Activated CD4-positive, alpha-beta T cell treated with anti-CD3 and anti-CD28 coated beads, Interleukin-2, amount 50 U/mL, for 16 hours (primary cell): ENCODE results near the gene MARK3.
"Not testable (repeated sequence)": the region's sequence is repeated elsewhere in the genome, so short reads cannot be mapped to it uniquely, and the experiment has no call there.

Source experiments
- DNase-seq: peaks from one replicate; pipeline ENCODE4 v3.0.0-alpha.2; 2020

Gene MARK3

GRCh38 chr14:103495854-103496253 lies 110.6 kb downstream of the MARK3 start:
- no peak for DNase-seq

- no peak for DNase-seq
Measured at GRCh38 chr14:103496776-103497175, 111.6 kb downstream of the MARK3 start.

DNA sequence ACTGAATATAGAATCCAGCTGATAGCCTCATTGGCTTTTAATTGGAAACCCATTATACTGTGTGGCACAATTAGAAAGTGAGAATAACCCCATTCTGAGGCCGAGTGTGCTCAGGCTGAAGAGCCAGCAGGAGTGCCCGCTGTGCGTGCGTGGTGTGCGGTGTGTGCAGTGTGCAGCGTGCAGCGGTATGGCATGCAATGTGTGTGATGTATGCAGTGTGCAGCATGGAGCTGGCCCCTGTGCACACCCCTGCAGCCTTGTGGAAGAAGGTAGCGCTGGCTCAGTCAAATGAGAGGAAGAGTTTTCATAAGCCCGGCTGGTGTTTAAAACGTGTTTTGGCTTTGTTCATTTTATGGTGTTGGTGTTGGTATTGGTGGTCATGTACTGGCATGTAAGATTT lies 114.5 kb downstream of the MARK3 start:
- no peak for DNase-seq

- peak; percentile 78 for DNase-seq
Measured at GRCh38 chr14:103500148-103500990, 115.2 kb downstream of the MARK3 start.

DNA sequence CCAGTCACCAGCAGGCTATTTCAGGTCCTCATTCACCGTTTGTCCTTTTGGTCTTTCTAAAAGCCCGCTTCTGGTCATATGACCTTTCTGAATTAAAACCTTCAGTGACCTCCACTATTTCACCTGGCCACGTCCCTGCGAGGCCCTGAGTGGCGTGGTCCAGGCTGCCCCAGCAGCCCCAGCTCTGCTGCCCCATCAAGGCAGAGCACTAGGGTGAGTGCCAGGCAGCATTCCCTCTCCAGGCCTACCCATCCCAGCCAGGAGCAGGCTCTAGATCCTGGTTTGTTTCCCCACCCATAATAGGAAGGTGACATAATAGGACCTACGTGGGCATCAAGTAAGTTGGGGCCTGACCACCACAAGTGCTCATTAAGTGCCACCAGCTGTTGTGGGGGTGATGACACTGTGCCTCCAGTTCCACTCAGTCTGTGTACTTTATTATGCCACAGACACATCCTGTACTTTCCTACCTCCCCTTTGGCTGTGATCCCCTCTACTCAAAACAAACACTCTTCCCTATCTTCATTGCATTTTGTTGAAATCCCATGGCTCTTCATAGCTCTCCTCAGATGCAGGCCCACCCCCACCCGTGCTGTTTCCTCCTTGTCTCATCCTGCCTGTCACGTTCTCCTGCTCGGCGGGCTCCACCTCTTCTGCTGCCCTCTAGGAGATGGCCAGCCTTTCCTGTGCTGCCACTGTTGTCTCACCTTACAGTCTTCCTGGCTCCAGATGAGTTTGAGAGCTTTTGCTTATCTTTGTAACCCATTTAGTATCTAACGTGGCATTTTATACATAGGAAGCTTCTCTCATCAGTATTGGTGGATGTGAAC lies 116.0 kb downstream of the MARK3 start:
- no peak for DNase-seq

DNA sequence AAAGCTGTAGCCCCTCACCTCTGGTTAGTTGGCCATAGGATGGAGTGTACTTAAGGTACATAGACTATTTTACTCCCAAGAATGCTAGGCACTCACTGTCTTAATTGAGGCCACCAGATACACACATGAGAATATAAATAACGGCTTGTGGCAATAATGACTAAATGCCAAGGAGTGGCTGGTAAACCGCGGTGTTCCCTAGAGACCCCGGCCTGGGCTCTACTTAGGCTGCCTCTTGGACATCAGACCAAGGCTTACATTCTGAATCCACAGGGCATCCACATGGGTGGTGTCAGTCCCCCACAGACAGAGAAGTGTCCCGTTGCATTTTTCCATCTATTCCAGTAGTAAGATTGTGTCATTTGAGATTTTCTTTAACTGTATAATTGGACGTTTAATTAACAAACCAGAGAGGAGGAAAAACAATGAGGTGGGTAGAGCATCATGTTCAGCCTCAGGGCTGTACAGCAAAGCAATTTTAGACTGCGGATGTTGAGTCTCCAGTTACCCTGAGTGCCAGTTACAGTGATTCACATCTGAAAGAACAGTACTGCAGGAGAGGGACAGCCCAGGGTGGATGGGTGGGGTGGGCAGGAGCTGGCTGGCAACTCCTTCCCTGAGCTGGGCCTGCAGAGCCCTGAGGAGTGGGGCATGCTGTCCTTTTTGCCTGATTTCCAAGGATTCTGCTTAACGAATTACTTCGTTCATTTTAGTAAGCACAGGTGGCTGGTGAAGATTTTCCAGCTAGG lies 116.9 kb downstream of the MARK3 start:
- no peak for DNase-seq

DNA sequence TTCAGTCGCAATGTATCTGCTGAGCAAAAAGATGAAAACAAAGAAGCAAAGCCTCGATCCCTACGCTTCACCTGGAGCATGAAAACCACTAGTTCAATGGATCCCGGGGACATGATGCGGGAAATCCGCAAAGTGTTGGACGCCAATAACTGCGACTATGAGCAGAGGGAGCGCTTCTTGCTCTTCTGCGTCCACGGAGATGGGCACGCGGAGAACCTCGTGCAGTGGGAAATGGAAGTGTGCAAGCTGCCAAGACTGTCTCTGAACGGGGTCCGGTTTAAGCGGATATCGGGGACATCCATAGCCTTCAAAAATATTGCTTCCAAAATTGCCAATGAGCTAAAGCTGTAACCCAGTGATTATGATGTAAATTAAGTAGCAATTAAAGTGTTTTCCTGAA lies 117.7 kb downstream of the MARK3 start:
- DNase-seq = no peak

GRCh38 chr14:103503296-103503695 lies 118.1 kb downstream of the MARK3 start:
- DNase-seq = no peak

DNA sequence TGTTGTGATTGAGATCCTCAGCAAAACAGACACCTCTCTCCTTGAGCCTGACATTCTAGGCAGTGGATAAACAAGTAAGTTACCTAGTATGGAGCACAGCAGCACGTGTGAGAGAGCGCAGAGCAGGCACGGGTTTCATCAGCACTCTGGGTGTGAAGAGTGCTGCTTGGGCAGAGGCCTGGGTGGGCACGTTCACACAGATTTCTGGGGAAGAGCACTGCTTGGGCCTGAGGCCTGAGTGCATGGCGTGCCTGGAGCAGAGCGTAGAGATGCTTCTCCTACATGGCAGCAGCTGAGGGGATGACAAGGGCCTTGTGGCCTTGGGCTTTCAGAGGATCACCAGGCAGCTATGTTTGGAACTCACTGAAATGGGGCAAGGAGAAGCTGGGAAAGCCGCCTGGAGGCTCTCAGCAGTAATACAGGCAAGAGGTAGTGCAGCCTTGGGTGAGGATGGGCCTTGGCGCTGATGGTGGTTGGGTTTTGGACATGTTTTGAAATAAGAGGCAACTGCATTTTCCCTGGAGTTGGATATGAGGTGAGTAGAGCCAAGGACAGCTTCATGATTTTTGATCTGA lies 119.9 kb downstream of the MARK3 start:
- DNase-seq = no peak

GRCh38 chr14:103507751-103508150 lies 122.5 kb downstream of the MARK3 start:
- DNase-seq = no peak

GRCh38 chr14:103508521-103509329 lies 123.5 kb downstream of the MARK3 start:
- no peak for DNase-seq

DNA sequence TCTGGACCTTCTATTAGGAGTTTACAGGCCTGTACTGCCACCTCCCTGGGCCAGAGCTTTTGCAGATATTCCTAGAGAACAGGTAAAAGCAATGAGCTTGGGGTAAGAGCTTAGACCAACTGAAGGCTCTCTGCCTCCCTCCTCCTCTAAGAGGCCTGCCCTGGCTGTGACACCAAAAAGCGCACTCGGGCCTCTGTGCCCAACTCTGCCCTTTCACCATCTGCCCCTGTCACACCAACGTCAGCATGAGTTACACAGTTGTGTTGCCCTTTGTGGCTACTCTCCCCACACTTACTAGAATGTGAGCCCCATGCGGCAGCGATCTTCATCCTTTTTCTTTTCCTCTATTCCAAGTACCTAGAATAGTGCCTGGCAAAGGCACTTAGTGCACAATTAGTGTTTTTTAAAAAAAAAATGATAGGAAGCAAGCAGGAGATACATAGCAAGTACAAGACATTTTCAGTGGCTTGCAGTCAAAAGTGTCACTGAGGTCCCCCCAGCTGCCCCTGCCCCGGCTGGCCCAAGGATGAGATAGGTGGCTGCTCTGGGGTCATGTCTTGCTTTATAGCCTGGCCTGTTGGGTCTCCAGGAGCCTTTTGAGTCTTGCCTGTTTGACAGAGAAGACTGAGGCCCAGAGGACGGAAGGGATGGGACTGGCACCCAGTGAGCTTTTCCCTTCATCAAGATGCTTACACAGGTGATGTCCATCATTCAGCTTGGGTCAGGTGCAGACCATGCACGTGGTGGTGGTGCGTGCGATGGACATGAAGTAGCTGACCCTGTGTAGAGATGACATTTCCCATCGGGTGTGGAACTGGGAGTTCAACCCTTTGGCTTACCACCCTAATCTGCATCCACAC lies 124.9 kb downstream of the MARK3 start:
- DNase-seq = no peak

DNA sequence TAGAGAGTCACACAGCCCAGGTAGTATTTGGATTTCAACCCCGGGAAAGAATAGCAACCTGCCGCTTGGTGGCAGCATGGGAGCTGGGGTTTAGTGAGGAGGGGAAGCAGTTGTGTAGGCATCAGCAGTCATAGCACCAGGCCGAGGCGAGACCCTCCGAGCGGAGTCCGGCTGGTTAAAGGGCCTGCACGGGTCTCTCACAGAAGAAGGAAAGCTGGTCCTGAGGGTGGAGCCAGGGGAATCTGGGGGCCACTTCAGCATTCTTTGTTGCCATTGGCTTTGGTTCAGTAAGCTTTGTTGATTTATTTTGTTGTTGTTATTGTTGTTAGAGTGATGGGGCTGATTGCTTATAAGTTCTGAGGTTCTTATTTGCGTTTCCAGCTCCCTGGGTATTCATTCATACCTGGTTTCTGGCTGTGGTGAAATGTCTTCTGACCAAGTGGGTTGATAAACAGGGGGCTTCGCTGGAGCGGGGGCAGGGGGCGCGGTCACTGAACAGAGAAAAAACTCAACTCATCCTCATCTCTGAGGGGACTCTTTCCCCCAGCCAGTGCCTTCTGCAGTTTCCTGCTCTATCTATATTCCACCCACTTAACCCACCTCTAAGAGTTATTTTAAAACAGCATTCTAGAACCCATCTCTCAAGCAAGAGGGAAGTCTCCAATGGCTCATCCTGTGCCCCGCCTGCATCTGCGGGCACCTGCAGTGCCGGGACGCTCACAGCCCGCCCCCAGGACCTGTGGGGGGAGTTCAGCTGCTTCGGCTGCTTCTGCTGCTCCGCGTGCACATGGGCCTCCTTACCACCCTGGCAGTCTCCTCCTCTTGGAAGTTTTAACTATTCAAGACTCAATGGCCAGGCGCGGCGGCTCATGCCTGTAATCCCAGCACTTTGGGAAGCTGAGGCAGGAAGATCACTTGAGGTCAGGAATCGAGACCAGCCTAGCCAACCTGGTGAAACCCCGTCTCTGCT lies 125.8 kb downstream of the MARK3 start:
- no peak for DNase-seq

GRCh38 chr14:103512180-103512579 lies 127.0 kb downstream of the MARK3 start:
- DNase-seq = not testable (repeated sequence)

DNA sequence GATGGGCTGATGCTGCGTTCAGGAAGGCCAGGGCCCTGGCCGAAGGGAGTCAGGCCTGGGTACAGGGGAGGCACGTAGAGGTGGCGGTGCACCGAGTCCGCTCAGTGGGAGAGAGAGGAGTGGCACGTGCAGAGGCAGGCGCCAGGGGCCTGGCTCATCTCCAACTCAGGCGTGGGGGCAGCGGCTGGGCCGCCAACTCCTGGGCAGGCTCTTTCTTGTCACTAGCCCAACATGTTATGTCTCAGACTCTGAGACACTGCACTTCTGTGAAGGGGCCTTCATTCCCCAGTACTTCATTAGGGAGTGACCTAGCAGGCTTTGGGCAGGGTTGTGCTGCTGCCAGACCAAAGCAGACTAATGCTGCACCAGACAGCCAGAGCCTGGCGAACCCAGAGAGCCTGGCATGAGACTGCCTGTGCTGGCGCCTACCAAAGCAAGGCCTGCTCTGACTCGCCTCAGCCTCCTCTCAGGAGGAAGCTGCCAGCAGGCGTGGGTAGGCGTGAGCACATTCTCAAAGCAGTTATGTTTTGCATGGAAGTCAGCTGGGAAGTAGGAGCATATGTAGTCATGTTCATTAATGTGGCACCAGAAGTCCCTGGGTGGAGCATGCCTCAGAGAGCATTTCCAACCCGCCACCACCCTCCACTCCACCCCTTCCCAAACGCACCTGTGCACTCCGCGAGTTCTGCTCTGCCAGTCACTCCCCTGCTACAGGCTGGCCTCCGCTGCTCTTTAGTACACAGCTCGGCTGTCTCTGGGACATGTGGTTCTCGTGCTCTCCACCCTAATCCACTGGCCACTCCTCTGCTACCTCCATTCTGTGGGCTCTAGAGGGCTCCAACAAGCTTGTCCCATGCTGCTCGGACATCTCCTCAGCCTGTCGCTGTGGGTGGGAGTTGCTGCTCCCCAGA lies 127.7 kb downstream of the MARK3 start:
- no peak for DNase-seq

DNA sequence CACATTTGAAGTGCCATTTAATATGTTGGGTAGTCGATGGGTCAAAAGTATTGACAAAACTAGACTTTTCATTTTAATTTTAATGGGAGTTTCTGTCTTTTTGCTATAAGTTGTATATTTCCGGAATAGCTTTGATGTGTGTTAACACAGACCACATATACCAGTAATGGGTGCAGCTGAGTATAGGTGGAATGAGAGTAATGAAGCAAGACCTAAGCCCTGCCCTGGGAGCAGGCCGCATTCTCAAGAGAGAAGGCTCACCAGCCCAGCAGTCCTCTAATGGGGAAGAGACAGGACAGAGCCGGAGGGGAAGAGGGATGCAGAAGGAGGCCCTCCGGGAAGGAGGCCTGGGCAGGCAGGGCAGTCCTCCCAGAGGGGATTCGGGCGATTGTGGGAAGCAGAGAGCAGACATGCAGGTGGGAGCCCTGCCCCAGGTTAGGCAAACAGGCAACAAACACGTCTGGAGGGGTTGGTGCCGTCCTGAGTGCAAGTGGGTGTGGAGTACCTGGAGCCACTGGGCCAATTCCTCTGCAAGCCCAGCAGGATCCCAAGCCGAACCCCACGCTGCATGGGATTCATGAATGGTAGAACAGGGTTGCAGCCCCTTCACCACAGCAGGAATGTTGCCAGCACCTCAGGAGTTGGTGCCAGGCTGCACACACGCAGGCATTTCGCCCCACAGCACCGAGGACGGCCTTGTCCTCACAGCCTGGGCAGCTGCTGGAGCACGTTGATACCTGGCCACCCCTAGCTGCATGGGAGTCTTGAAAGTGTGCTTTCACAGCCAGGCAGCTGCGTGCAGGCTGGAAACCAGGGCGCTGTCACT lies 129.6 kb downstream of the MARK3 start:
- no peak for DNase-seq

- no peak for DNase-seq
Measured at GRCh38 chr14:103516426-103517173, 131.4 kb downstream of the MARK3 start.
